Measurements from ENCODE around the gene HS3ST3A1.

The HS3ST3A1 gene

DNA sequence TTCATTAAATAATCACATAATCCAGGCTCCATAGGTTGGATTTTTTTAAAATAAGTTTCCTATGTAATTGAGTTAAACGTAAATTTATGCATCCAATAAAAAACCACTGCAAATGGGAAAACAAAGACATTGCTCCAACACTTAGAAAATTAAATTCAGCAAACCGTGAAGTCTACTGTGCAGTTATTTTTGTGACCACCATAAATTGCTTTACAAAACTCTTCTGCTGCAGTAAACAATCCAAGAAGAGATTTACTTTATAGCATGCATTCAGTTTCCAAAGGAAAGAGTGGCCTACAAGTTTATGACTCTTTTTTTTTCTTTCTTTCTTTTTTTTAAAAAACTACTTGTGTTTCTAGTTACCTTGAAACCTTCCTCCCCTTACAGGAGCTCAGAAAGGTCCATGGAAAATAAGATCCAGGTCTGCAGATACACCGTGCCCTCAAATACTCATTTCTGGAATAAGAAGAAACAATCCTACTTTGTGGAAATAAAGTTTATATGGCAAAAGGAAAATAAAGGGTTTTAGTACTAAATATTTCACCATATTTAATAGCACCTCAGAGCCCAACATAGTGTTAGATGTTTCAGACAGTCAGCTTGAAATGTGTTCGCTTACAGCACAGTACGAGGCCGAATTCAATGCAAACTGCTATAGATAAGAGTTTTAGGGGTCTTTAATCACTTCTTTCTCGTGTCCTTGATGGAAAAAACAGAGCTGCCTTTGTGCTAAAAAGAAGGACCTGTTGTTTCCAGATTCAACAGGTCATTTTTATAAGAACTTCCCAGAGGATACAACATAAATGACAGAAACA is 3.2 kb downstream of the HS3ST3A1 start:
- DNase-seq (ENCODE audit: low spot score): no peak

DNA sequence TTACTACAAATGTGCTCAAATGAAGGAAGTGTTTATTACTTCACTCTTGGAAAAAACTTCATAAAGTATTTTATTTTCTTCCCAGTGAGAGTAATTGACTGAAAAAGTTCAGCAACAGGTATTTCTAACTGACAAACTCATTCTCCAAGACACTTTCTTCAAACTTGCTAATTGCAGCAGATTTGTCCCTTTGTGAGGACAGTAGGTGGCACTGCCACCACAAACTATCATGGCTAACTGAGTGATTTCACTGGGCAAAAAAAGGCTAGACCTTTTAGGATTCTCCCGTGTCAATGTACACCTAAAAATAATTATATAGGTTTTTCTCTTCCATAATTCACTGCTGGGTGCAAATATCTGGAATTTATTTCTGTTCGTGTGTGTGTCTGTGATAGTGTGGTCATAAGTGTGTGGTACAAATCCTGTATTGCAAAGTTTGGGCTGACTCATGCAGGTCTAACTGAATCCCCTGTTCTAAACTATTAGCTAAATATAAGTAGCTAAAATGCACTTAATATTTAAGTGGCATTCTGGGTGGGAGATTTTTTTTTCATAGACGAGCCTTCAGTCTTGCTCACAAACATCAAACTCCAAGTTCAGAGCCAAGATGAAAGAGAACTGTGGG is 3.9 kb downstream of the HS3ST3A1 start:
- peak; percentile 26 for DNase-seq (ENCODE audit: low spot score)

DNA sequence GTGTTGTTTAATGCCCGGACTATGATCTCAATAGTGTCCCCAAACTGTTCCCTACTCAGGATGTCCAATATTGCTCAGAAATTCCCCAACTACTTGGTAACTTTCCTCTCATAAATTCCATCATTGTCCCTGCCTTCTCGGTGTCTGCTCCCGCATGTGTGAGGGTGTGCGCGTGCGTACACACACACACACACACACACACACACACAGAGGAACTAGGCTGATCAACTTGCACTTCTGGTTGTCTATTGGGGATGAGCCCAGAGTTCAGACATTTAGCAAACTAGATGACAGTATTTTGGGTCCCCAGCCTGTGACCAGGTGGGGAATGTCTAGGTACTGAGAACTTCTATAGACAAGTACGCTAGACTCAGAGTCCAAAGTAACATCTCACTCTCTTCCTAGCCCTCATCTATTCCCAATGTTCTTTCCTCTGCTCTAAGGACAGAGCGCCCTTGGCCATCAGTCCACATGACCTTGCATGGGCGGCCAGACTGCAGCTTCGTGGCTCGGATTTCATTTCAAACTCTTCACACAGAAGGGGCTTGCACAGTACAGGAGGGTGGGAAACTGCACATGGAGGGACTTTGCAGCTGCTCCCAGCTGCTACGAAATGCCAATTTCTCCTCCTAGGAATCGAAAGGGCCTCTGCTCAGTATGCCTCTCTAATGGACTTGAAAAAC is 5.3 kb downstream of the HS3ST3A1 start:
- no peak for DNase-seq (ENCODE audit: low spot score)

DNA sequence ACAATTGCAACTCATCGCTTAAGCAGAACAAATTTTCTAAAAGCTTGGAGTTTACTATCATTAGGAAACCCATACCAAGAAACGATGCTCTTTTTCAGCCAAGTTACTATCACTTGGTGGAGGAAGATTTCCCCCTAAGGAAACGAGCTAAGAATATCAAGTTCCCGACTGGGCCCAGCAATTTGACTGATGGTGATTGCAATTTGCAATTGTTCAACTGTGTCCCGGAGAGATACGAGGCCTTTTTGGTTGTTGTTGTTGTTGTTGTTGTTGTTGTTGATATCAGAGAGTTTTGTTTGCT is 6.2 kb downstream of the HS3ST3A1 start:
- no peak for DNase-seq (ENCODE audit: low spot score)

DNA sequence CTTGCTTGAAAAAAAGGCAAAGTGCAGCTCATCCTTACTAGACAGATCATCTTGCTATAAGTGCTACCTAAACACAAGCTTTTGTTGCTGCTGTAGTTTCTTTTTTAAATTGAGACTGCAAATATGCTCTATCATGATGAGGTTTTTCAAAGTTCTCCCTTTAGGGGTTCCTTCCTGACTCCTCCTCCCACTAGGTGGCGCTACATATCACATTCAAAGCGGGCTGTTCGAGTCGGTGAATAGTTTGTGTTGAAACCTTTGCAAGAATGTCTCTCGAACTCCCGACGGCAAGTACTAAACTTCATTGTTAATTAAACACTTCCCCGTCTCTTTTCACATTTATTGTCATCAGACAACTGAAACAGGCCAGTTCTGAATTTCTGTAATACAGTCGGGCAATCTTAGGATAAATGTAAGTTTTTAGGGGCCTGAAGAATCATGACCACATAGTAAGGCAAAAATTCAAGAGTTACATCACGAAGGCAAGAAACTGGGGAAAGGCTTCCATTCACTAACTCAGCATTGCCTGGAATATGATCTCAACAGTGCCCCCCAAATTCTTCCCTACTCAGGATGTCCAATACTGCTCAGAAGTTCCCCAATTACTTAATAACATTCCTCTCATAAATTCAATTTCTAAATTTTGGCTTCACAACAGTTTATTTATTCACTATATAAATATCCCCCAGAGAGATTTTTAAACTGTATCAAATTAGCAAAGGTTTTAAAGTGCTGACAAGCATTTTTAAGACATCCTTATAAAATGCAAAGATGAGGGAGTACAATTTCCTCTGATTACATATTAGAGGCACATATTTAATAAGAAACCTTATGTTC is 6.7 kb downstream of the HS3ST3A1 start:
- DNase-seq (ENCODE audit: low spot score): peak; percentile 56

DNA sequence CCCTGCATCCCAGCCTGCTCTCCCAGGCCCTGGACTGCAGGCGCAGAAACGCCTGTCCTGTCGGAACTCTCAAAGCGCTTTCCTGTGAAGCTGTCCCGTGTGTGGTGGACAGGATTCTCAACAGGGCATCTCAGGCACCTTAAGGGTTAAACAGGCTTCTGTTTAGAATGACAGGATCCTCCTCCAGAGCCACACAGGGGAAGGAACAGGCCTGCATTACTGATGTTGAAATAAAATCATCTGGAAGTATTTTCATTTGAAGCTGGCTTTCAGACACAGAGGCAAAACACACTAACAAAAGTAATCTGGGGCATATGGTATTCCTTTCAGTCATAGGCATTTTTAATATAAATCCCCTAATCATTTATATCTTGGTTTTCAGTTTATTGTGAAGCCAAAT is 7.4 kb downstream of the HS3ST3A1 start:
- DNase-seq (ENCODE audit: low spot score): no peak

DNA sequence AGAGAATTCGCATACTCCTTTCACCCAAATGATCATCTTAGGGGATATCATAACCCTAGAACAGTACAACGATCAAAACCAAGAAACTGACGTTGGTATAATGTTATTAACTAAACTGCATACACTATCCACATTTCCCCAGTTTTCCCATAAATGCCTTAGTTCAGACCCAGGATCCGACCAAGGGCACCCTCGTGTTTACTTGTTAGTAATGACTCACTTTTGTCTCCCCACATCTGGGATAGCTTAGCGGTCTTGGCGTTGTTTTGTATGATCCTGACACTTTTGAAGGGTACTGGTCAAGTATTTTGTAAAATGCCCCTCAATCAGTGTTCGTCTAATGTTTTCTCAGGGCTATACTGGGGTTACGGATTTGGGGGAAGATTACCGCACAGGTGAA is 8.0 kb downstream of the HS3ST3A1 start:
- no peak for DNase-seq (ENCODE audit: low spot score)

DNA sequence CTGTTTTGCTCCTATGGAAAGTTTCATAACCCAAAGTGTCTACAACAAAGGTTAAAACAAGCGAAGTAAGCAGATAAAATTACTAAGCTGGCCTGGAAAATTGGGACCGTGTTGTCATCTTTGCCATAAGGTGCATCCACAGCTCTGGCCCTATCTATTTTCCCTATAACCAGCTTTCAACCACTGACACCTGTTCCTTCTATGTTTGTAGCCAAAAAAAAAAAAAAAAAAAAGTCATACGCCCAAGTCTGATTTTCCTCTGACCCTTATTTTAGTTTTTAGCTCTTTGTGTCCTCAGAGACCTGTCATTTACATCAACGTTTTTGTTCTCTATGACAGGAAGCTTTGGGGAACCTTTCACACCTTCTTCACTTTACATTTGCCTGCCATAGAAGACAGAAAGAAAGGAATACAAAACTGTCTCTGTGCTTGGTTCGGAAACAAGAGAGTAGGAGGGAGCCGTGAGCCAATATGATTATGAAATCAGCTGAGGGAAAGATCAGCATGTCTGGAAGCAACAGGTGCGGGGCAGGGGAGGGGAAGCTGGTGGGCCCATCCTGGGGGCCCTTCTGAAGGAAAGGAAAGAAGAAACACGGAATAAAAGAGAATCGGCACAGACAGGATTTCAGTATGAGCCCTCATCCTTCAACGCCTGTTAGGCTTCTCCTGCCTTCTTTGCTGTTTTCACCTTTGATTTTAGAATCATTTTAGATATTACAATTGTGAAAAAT is 8.5 kb downstream of the HS3ST3A1 start:
- DNase-seq (ENCODE audit: low spot score): no peak

DNA sequence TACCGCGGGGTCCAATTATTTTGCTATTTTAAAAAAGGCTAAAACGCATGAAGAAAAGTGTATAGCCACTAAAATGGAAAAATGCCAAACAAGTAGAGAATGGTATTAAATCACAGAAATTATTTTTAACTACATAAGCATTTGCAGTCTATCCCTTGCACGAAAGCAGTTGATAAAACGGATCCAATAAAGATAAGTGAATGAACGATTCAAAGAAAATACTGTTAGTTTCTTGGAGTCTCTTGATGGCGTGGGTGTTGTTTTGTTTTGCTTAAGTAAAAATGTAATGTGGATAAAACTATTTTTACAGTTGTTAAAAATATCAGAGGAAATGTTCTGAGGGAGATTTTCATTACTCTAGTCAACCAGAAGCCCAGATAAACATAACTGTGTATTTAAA is 9.3 kb downstream of the HS3ST3A1 start:
- DNase-seq (ENCODE audit: low spot score): no peak

DNA sequence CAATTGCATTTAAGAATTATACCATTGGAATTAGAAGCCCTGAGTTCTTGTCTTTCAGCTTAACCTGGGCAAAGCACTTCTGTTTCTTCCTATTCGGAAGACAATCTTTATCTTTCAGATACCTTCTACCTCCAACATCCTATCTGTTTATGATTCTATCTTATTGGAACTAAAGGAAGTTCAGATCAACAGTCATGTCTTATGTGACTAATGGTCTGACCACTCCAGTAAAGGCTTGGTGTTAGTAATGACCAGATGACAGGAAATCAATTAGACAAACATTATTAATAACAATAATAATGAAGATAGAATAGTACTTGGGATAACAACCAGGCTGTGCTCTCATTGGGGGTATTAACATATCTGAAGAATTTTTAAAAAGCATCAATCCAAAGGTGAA is 11.3 kb downstream of the HS3ST3A1 start:
- no peak for DNase-seq (ENCODE audit: low spot score)

DNA sequence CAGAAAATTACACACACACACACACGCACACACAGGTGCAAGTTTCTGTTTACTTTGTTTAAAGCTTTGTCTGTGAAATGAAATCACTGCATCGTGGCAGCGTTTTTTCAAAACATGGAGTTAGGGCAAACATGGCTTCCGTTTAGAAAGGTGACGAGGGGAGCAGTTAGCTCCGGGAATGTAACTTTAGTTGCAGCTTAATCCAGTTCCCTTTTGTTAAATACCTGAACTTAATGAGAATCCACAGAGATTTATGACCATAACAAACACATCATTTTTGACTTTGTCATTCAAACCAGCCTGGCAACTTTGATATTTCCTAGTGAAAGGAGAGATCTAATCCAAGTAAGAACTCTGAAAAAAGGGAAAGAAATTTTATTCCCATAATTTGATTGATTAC is 12.1 kb downstream of the HS3ST3A1 start:
- no peak for DNase-seq (ENCODE audit: low spot score)

DNA sequence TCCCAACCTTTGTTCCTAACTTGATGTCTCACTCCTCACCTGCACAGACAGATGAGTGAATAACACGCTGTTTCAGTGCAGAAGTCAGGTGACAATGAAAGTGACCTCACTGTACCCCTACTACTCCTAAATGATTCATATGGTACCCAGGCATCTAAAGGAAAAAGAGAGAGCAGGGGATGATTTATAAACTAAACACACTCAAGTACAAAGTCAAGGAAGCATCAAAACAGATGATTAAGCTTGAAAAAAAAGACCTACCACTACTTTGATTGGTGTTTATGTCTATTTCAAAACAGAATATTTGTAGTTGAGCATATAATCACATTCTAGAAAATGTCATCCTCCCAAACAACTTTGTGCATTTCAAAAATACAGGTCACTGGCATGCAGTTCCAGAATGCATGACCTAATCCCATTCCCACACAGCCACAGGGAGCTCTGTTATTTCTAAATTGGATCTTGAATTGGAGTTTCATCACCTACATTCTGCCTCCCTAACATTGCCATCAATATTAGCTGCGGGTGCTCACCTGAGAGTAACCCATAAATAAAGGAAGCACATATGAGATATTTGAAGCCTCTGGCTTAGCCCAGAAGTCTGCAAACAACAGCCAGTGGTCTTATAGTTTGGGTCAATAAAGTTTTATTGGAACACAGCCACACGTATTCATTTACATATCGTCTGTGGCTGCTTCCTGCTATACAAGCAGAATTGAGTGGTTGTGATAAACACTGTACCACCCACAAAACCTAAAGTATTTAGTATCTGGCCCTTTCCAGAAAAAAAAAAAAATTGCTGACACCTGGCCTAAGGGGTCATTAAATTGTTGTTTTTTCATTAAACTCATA is 14.0 kb downstream of the HS3ST3A1 start:
- no peak for DNase-seq (ENCODE audit: low spot score)

DNA sequence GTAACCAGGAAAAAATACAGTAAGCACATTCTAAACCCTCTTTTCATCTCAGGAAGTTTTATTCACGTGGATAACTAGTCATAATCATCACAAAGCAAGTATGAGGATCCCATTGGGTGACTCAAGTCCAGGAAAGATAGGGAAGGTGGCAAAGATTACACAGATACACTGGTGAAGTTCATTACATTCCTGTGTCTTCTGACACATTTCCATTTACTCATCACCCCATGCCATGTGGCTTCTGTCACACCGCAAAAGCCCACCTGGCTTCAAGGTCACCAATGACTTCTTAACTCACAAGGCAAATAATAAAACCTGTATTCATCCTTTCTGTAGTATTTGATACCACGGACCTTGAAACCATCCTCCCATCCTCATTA is 17.0 kb downstream of the HS3ST3A1 start:
- no peak for DNase-seq (ENCODE audit: low spot score)

DNA sequence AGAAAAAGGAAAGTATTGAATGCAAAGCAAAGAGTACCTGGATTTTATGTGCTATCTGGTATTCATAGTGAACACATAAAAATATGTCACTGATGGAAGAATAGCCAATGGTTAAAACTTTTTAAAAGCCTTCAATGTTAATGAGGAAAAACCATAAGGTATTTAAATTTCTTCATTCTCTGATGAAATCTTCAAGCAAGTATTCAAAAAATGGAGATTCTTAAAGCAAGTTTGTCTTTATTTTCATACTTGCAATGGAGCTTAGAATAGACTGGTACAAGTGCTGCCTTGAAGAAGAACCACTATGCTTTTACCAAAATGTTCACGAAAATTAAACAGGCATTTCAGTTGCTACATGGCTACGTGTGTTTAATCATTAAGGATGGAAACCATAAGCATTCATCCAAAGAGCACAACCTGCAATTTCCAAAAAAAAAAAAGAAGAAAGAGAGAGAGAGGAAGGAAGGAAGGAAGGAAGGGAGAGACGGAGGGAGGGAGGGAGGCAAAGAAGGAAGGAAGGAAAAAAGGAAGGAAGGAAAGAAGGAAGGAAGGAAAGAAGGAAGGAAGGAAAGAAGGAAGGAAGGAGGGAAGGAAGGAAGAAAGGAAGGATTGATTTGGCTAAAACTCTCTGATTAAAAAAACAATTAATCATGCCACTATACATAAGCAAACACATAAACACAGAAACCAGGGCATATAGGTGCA is 17.6 kb downstream of the HS3ST3A1 start:
- DNase-seq (ENCODE audit: low spot score): no peak

DNA sequence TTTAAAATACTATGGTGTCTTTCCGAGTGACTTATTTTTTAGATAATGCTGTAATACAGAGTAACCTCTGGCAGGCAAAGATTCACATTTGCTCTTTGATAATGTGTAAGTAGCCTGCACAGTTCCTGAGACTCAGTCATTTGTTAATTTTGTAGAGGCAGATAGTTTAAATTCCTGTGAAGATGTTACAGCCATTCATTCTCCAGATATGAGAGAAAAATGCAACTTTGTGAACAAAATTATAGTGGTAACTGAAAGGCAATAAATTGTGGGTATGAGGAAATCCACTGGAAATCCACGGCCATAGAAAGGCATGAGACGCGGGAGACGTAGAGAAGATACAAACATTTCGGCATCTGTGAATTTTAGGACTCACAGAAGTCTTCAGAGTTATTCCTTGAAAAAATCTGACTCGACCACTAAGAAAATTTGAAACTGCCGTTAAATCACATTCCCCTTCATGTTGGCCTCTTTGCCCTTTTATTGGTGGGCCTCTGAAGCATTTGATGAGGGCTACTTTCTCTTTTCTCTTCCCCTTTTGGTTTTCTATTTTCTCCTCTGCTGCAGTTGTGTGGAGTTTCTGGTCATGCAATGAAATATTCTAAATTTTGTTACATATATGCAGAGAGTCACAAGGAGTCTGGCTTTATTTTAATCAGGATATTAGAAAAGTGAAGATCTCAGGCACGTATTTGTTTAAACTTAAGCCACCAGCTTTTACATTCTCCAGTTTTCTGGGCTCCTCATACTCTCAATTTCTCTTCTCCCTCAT is 18.8 kb downstream of the HS3ST3A1 start:
- DNase-seq (ENCODE audit: low spot score): no peak

DNA sequence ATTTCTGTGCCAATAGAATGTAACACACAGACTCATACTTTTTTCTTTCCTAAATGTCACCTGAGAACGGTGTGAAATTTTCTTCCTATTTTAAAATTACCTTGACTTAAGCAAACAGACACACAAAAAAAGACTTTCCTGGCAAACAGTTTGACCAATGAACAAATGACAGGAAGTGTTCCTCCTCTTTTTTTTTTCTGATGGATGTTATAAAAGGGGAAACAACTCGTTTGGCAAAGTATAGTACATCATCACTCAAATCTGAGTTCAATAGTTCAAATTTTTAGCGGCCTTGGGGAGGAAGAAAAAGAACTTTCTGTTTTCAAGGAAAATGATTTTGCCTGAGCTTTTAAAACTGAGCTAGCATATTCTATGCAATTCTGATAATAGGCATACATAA is 19.8 kb downstream of the HS3ST3A1 start:
- no peak for DNase-seq (ENCODE audit: low spot score)

DNA sequence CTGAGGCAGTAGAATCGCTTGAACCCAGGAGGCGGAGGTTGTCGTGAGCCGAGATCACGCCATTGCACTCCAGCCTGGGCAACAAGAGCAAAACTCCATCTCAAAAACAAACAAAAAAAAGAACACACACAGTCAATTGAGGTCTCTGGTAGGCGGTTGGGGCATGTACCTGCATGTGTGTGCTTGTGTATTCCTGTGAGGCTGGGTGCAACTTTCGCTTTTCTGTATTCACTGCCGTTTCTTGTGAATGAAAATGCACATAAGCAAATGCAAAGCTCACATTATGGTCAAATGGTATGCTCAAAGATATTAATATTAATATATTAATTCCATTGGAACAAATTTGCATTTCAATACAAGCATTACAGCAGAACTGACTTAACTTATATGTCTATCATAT is 20.9 kb downstream of the HS3ST3A1 start:
- no peak for DNase-seq (ENCODE audit: low spot score)

DNA sequence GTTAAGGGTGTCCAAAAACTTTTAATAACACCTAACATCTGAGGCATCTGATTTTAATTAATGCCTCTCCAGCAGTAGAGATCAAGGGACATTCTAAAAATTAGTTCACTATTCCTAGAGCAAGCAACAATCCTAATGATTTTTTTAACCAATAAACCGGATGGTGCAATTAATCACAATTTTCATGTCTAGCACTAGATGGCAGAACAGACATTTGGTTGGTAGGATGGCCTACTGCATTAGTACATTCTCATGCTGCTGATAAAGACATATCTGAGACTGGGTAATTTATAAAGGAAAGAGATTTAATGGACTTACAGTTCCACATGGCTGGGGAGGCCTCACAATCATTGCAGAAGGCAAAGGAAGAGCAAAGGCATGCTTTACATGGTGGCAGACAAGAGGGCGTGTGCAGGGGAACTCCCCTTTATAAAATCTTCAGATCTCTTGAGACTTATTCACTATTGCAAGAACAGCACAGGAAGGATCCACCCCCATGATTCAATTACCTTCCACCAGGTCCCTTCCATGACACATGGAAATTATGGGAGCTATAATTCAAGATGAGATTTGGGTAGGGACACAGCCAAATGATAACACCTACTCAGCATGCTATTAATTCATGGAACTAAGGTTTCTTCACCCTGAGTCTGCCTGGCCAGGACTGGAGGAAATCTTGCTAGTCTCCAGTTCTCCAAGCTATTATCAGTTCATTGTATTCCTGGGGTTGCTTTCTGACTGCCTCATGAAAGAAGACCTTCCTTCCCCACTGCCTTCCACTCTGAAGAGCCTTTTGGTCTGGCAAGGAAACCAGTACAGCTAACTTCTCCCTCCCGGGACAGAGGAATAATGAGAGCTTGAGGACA is 24.8 kb downstream of the HS3ST3A1 start:
- no peak for DNase-seq (ENCODE audit: low spot score)

Data from COLO829 (cell line).